ENCODE results near the gene TBKBP1.
"Not testable (repeated sequence)": the region's sequence is repeated elsewhere in the genome, so short reads cannot be mapped to it uniquely, and the experiment has no call there.

Gene TBKBP1

GRCh38 chr17:47682727-47683126 lies 11.2 kb upstream of the TBKBP1 start:
- DNase-seq, result not testable (repeated sequence)

GRCh38 chr17:47684025-47684424 lies 9.9 kb upstream of the TBKBP1 start:
- no peak for DNase-seq

DNA sequence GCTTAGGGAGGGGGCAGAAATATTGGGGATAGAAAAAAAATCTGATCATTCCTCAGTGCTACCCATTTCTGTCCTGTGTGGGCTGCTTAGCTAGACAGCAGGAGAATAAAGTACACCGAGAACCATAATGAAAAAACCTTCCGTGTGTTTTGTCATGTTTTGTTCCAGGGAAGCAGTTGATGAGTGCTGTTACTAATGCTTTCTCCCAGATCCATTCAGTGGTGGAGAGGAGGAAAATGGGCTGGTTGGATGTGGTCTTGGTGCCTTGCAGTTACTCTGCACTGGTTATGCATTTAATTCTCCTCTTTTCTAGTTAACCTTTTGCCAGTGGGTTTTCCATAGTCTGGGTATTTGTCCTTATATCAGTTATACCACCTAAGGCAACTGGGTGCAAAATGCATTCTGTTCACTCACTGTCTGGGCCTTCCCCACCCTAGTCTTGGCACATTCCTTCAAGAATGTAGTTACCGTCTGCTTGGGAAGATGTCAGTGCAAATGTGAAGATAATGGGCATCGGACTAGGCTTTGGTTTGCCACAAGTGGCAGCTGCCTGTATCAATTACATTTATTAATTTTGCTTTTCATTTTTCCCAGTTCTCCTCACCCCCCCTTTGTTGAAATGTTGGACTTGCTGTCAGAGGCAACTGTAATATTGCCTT lies 9.3 kb upstream of the TBKBP1 start:
- no peak for DNase-seq

- DNase-seq, result no peak
Observed at GRCh38 chr17:47685556-47686275, 8.2 kb upstream of the TBKBP1 start.

GRCh38 chr17:47686276-47686635 lies 7.7 kb upstream of the TBKBP1 start:
- DNase-seq, result no peak

- no peak for DNase-seq
Observed at GRCh38 chr17:47686664-47687327, 7.2 kb upstream of the TBKBP1 start.

DNA sequence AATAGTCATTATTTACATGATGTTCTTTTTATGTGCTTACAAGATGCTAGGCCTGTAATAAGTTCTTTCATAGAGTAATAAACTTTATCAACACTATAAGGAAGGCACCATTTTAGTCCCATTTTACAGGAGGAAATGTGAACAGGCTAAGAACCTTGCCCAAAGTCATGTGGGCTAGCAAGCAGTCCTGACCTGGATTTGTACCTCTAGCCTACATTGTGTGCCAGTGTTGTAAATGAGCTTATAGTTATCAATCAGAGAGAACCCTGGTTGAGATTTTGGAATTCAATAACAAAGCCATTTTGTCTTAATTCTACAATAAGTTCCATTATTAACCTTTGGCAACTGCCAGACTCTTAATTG lies 6.7 kb upstream of the TBKBP1 start:
- DNase-seq, result no peak

DNA sequence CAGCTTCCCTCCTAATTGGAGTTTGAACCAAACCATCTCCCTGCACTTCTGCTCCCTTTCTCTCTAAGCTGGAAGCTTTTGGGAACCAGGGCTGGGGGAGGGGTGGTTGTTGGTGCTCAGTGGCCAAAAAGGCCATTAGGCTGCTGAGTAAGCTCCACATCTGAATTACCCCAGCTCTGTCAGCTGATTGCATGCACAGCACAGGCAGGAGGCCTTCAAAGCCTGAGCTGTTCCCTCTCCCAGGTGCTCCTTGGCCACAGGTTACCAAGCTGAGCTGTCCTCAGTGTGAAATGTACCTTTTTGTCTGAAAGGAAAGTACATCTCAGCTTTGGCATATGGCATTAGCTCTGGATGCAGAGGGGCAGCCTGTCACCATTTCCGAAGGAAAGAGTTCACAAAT lies 6.2 kb upstream of the TBKBP1 start:
- DNase-seq, result no peak

GRCh38 chr17:47690121-47690520 lies 3.8 kb upstream of the TBKBP1 start:
- no peak for DNase-seq

- no peak for DNase-seq
Observed at GRCh38 chr17:47692137-47692894, 1.6 kb upstream of the TBKBP1 start.

- no peak for DNase-seq
Observed at GRCh38 chr17:47692895-47693730, 848 bp upstream of the TBKBP1 start.

- DNase-seq, result peak; percentile 32
Observed at GRCh38 chr17:47694581-47695428, 844 bp downstream of the TBKBP1 start.

GRCh38 chr17:47695429-47696376 lies 1.7 kb downstream of the TBKBP1 start:
- DNase-seq, result no peak

DNA sequence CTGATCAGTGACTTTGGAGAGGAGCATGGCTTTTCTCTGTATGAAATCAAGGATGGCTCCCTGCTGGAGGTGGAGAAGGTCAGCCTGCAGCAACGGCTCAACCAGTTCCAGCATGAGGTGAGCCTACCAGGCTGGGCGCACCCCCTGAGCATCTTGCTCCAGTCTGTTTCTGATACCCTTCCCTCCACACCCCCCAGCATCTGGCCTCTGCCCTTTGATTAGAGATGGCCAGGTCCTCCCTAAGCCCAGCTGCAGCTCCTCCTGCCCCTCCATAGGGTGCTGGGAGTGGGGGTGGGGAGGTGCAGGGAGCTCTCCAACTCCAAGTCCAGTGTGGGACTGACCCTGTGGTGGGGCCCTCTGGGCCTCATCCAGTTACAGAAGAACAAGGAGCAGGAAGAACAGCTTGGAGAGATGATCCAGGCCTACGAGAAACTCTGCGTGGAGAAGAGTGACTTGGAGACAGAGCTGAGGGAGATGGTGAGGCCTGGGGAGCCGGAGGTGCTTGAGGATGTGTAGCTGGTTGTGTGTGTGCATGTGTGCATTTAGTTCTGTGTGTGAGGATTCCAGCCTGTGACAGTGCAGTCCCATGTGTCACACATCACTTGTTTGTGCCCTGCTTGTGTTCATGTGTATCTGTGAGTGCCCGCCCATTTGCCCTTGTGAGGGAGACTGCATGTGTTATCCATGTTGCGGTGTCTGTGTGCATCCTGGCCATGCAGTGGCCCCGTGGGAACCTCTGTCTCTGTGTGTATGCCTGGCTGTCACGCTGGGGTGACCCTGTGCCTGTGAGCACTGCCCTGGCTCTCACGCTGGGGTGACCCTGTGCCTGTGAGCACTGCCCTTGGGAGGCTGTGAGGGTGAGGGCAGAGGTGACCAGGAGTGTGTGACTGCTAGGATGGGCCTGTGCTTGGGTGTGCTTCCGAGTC lies 3.0 kb downstream of the TBKBP1 start:
- no peak for DNase-seq

- DNase-seq, result no peak
Observed at GRCh38 chr17:47697906-47698711, 4.1 kb downstream of the TBKBP1 start.

- peak; percentile 81 for DNase-seq
Observed at GRCh38 chr17:47698749-47699535, 5.0 kb downstream of the TBKBP1 start.

- DNase-seq, result no peak
Observed at GRCh38 chr17:47699536-47699840, 5.5 kb downstream of the TBKBP1 start.

Data from CD4-positive, alpha-beta T cell treated with Interleukin-21 for 1 hour (primary cell).